Measurements from ENCODE around the gene WARS2. TPM values are rescaled to one million over a fixed set of nuclear protein-coding genes. Genes with fewer than 3 reads are reported as not detected.

Gene WARS2
- total RNA-seq, 4 donors from 2014 or later, result 8.9 to 22.1 (median 12.8) TPM

GRCh38 chr1:119093721-119094120 is 46.7 kb downstream of the WARS2 start:
- H3K36me3 ChIP-seq, result no peaks in the 10 kb centered on the region
- H3K9me3 ChIP-seq, result peaks cover 3 to 8% (median 5%) of the 10 kb centered on the region in 3 donors
- no peak overlapping the region for H3K27ac ChIP-seq
- TF ChIP-seq, protein P1, sequence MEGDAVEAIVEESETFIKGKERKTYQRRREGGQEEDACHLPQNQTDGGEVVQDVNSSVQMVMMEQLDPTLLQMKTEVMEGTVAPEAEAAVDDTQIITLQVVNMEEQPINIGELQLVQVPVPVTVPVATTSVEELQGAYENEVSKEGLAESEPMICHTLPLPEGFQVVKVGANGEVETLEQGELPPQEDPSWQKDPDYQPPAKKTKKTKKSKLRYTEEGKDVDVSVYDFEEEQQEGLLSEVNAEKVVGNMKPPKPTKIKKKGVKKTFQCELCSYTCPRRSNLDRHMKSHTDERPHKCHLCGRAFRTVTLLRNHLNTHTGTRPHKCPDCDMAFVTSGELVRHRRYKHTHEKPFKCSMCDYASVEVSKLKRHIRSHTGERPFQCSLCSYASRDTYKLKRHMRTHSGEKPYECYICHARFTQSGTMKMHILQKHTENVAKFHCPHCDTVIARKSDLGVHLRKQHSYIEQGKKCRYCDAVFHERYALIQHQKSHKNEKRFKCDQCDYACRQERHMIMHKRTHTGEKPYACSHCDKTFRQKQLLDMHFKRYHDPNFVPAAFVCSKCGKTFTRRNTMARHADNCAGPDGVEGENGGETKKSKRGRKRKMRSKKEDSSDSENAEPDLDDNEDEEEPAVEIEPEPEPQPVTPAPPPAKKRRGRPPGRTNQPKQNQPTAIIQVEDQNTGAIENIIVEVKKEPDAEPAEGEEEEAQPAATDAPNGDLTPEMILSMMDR (IDR thresholded peaks at IDR 0.05), result no peak
- TF ChIP-seq POLR2A (IDR thresholded peaks at IDR 0.05), result no peak
- H3K27me3 ChIP-seq, result no peaks in the 10 kb centered on the region
- WGBS, 2 donors, result 70 to 93% methylated on average over 1 of the region's 1 CpG
- no peaks in the 10 kb centered on the region for H3K4me1 ChIP-seq
- no peak overlapping the region for H3K4me3 ChIP-seq
- no peak for DNase-seq
- intact Hi-C loops (cut with DNase I), result no loop called here

DNA sequence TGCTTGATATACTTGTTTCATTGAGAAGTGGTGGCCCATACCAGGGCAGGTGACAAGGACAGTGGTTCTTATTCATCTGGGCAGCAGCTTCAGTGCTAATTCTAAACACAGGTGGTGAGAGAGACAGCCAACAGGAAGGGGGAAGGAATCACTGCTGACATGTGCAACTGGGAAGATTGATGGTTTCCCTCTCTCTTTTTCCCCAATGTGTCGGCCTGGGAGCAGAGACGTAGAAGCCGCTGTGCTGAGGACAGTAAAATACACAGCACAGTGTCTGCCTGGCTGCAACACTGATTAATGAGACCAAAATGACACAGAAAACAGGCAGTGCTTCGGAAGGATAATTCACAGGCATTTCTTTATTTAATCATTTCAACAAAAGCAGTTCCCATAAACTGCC is 48.8 kb downstream of the WARS2 start:
- no peak overlapping the region for H3K27ac ChIP-seq
- intact Hi-C loops (cut with DNase I), result no loop called here
- WGBS, 2 donors, result 65 to 66% methylated on average over 4 of the region's 4 CpGs

GRCh38 chr1:119090250-119090649 is 50.2 kb downstream of the WARS2 start:
- Histone ChIP-seq H3K4me3 (no peak overlapping the region), H3K9me3 (peaks cover 3 to 8% (median 5%) of the 10 kb centered on the region in 3 donors), H3K27ac (no peak overlapping the region), H3K36me3 (no peaks in the 10 kb centered on the region), H3K4me1 (no peaks in the 10 kb centered on the region), H3K27me3 (no peaks in the 10 kb centered on the region)
- intact Hi-C loops (cut with DNase I), result no loop called here
- TF ChIP-seq, protein P1 (IDR thresholded peaks at IDR 0.05), result no peak
- TF ChIP-seq POLR2A (IDR thresholded peaks at IDR 0.05), result no peak
- WGBS, 2 donors, result 90 to 96% methylated on average over 3 of the region's 3 CpGs
- DNase-seq, result no peak

More for the DNA sequence above, 48.8 kb downstream of the WARS2 start:
- no peak for DNase-seq
- TF ChIP-seq POLR2A (IDR thresholded peaks at IDR 0.05), result no peak
- TF ChIP-seq, protein P1 (IDR thresholded peaks at IDR 0.05), result no peak
- Histone ChIP-seq H3K27me3 (no peaks in the 10 kb centered on the region), H3K36me3 (no peaks in the 10 kb centered on the region), H3K4me3 (no peak overlapping the region), H3K4me1 (no peaks in the 10 kb centered on the region), H3K9me3 (peaks cover 3 to 8% (median 5%) of the 10 kb centered on the region in 3 donors)

DNA sequence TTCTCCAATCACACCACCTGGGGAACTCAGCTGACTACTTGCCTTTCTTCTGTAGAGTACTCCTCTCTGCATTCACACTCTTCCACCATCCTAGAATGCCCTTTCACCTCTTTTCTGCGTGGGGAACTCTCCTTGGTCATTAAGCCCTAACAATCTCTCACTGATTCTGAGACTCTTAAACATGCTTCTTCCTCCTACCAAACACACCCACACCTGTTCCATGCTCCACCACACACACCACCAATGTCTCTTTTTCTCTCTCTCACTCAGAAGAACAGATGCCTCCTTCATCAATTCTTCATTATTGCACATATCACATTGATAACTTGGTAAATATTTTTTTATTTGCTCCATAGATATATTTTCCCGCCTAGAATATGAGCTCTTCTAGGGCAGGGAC is 53.6 kb downstream of the WARS2 start:
- DNase-seq, result no peak
- TF ChIP-seq, protein P1 (IDR thresholded peaks at IDR 0.05), result no peak
- no peak for TF ChIP-seq POLR2A (IDR thresholded peaks at IDR 0.05)
- H3K4me1 ChIP-seq, result no peaks in the 10 kb centered on the region
- H3K36me3 ChIP-seq, result no peaks in the 10 kb centered on the region
- peaks cover 3 to 8% (median 5%) of the 10 kb centered on the region in 3 donors for H3K9me3 ChIP-seq
- no peak overlapping the region for H3K27ac ChIP-seq
- intact Hi-C loops (cut with DNase I), result no loop called here
- no peaks in the 10 kb centered on the region for H3K27me3 ChIP-seq
- WGBS, 2 donors, result 46 to 84% methylated on average over 2 of the region's 2 CpGs
- no peak overlapping the region for H3K4me3 ChIP-seq

GRCh38 chr1:119084798-119085197 is 55.7 kb downstream of the WARS2 start:
- intact Hi-C loops (cut with DNase I), result no loop called here
- Histone ChIP-seq H3K27me3 (no peaks in the 10 kb centered on the region), H3K4me1 (no peaks in the 10 kb centered on the region), H3K4me3 (no peak overlapping the region), H3K9me3 (no peaks in the 10 kb centered on the region), H3K27ac (no peak overlapping the region), H3K36me3 (no peaks in the 10 kb centered on the region)
- 76 to 79% methylated on average over 10 of the region's 10 CpGs for WGBS, 2 donors
- DNase-seq, result no peak
- TF ChIP-seq, protein P1 (IDR thresholded peaks at IDR 0.05), result no peak
- no peak for TF ChIP-seq POLR2A (IDR thresholded peaks at IDR 0.05)

Data from esophagus squamous epithelium (tissue), 5 donors.